ENCODE results near the gene ACSM2B. TPM values are rescaled to one million over a fixed set of nuclear protein-coding genes. Genes with fewer than 3 reads are reported as not detected.
"Not testable (repeated sequence)": the region's sequence is repeated elsewhere in the genome, so short reads cannot be mapped to it uniquely, and the experiment has no call there.

The ACSM2B gene, protein sequence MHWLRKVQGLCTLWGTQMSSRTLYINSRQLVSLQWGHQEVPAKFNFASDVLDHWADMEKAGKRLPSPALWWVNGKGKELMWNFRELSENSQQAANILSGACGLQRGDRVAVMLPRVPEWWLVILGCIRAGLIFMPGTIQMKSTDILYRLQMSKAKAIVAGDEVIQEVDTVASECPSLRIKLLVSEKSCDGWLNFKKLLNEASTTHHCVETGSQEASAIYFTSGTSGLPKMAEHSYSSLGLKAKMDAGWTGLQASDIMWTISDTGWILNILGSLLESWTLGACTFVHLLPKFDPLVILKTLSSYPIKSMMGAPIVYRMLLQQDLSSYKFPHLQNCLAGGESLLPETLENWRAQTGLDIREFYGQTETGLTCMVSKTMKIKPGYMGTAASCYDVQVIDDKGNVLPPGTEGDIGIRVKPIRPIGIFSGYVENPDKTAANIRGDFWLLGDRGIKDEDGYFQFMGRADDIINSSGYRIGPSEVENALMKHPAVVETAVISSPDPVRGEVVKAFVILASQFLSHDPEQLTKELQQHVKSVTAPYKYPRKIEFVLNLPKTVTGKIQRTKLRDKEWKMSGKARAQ
- total RNA-seq = not detected

DNA sequence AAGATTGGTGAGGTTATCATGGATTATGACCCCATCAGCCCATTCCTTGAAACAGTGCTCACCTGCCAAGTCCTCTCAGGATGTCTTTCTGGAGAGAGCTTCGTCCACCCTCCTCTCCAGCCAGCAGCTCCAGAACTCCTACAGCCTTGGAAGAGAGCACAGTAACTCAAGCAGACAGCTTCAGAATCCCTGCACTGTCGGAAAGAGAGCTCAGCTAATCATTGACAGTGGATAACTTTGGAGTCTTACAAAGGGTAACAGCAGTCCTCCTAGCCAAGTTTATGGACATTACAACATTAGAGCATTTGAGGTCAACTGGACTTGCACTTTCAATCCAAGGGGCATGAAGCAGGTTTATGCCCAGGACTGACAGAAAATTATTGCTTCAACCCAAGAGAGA is at the start of gene ACSM2B:
Gene ACSM2B, minus strand, starts transcription at position 223 of the 400 bp plus-strand sequence. CDS start 11,522 bp downstream, outside the sequence.
- POLR2A ChIA-PET, CTCF ChIA-PET: not testable (repeated sequence)

DNA sequence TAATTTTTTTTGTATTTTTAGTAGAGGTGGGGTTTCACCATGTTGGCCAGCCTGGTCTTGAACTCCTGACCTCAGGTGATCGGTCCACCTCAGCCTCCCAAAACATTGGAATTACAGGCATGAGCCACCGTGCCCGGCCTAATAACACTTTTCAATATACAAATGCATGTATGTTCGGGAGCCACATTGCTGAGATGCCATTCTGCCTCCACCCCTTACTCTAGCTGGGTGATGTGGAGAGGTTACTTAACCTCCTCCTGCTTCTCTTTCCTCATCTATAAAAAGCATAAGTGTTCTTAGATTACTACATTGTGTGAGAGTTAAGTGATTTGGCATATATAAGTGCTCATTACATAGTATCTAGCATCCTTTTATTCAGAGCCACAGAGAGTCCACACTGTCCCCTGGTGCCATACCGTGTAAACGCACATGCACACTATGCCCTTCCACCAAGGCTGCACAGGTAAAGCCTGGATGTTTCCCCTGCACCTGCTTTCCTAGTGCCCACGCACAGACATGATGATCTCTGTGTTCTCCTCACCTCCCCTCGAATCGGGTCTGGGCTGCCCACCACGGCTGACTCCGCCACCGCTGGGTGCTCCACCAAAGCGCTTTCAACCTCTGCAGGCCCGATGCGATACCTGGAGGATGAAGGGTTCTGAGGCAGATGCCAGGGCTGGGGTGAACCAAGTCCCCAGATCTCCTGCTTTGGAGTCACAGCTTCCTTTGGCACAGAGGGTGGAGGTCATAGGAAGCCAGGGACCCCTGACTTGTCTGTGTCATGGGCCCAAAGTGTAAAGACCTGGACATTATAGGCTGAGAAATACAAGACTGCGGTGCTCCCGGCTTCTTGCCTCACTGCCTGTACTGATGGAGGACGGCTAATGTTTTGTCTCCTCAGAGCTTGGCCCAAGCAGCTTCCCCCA is 49.0 kb upstream of the ACSM2B start:
- POLR2A ChIA-PET = no interaction called here
- CTCF ChIA-PET = no interaction called here

DNA sequence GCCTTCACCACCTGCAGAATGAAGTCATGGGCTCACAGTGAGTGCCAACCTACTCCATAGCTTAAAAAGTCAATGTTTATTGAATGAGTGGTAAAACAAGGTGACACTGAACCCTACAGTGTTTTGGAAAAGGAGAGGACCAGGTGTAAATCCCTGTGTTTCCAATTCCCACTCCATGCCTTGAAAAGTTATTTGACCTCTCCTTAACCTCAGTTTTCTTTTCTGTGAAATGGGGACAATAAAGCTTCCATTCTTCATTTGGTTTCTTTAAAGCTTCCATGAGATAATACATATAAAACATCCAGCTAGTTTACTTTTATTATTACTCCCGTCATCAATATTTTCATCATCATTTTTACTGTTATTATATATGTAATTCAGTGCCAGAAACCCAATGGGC is 48.0 kb upstream of the ACSM2B start:
- POLR2A ChIA-PET = no interaction called here

DNA sequence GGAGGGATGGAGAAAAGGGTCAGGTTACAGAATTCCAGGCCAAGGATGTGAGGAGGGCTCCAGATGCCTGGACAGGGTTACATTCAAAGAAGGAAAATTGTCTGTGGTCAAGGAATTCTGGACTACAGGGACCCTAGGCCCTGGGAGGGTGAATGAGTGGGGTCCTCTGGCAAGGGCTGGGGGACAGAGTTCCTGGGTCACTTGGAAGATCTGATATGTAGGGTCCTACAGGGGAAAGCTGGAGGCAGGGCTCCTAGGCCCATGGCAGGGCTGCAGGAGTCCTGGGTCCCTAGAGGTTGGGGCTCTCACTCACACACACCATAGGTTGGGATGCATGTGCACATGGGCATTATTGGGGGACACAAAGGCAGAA is 46.3 kb upstream of the ACSM2B start:
- ChIA-PET CTCF (no interaction called here), POLR2A (no interaction called here)

More for the DNA sequence above, 48.0 kb upstream of the ACSM2B start:
- CTCF ChIA-PET = no interaction called here

DNA sequence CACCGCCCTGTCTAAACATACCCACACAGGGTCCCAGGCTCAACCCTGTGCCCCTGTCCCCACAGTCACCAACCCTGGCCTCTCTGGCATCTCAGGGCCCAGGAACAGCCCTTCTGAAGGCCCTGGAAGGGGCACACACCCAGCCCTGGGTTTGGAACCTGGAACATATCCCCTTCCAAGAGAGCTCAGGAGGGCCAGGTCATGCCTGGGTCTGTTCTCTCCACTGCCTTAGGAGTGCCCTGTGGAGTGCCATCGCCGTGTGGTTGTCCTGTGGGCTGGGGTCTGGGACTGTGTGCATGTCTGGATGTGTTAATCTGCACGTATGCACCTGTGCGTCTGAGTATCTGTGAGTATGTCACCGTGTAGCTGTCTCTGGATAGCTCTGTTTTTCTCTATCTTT is 45.2 kb upstream of the ACSM2B start:
- ChIA-PET CTCF (no interaction called here), POLR2A (no interaction called here)

DNA sequence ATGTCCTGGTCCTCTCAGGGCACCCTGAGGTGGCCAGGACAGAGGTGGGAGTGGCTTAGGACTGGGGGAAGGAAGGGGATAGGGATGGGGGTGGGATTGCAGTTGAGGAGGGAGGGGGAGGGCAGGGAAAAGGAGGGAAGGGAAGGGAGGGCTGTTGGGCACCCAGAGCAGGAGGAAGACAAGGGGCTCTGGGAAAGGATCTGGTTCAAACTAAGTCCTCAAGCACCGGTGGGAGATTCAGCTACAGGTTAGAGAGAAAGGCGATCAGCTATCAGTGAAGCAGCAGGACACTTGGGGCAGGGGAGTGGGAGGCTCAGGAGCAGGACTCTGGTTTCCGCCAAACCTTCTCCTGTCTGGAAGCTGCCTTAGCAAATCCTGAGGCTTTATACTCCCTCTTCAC is 44.6 kb upstream of the ACSM2B start:
- CTCF ChIA-PET = no interaction called here
- POLR2A ChIA-PET = no interaction called here

DNA sequence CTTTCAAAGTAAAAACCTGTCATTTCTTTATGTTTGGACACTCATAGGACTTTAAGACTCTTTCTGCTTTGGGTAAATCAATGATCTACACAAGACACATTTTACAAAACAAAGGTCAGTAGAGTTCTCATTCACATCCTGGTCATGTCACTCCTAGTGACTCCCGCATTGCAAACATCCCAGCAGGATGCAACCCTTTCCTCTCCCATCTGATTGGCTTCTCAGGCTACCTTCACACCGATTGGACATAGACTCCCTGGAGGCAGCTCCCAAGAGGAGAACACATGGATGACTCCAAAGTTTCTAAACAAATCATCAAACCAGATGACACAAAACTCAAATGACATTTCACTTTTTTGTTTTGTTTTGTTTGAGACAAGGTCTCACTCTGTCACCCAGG is 43.8 kb upstream of the ACSM2B start:
- CTCF ChIA-PET = no interaction called here
- POLR2A ChIA-PET = no interaction called here

DNA sequence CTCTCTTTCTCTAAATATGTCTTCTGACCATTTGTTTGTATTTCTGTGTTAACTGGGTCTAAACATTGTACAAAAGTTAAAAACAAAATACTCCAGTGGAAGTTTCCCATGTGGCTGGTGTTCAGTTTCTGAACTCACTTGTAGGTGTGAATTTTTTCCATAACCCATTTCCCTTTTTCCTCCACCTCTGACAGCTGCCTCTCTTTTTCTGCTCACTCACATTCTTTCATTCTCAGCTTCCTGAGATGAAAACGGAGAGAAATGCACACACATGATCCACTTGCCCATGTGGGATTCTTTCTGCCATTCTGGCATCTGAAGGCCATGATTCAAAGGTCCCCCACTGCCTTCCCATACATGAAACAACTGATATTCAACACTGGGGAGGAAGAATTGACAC is 41.1 kb upstream of the ACSM2B start:
- ChIA-PET POLR2A (no interaction called here), CTCF (no interaction called here)

DNA sequence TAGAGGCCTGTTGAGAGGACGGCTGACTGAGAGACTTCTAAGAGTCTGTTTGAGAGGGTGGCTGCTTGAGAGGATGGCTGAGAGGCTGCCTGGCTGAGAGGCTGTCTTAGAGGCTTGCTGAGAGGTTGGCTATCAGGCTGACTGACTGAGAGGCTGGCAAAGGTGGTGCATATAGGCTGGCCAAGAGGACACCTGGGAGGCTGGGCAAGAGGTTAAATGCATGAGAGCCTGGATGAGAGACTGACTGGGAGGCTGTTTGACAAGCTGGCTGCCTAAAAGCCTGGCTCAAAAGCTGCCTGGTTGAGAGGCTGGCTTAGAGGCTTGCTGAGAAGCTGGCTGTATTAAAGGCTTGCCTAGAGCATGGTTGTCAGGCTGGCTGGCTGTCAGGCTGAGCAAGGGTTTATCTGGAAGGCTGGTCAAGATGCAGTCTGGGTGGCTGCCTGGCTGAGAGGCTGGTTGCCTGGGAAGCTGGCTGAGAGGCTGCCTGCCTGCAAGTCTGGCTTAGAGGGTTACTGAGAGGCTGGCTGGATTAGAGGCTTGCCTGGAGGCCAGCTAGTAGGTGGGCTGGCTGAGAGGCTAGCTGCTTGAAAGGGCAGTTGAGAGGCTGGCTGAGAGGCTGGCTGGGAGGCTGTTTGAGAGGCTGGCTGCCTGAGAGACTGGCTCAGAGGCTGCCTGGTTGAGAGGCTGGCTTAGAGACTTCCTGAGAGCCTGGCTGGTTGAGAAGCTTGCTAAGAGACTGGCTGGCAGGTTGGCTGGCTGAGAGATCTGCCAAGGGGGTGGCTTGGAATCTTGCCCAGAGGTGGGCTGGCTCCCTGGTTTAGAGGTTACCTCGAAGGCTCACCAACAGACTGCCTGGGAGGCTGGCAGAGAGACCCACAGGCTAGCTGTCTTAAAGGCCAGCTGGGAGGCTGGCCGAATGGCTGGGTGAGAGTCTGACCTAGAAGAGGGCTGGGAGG is 38.3 kb upstream of the ACSM2B start:
- ChIA-PET CTCF (no interaction called here), POLR2A (no interaction called here)

DNA sequence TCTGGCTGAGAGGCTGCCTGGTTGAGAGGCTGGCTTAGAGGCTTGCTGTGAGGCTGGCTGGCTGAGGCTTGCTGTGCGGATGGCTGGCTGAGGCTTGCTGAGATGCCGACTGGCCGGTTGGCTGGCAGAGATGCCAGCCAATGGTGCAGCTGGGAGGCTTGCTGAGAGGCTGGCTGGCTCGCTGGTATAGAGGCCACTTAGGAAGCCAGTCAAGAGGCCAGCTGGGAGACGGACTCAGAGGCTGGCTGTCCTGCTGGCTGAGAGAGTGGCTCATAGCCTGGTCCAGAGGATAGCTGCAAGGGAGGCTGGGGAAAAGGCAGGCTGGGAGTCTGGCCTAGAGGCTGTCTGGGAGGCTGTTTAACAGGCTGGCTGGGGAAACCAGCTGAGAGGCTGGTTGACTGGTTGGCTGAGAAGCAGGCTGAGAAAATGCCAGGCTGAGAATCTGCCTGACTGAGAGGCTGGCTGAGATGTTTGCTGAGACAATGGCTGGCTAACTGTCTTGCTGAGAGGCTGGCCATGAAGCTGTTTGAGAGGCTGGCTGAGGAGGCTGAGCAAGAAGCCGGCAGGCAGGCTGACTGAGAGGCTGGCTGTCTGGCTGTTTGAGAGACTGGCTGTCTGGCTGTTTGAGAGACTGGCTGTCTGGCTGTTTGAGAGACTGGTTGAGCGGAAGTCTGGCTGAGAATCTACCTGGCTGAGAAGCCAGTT is 37.5 kb upstream of the ACSM2B start:
- ChIA-PET POLR2A (no interaction called here), CTCF (no interaction called here)

DNA sequence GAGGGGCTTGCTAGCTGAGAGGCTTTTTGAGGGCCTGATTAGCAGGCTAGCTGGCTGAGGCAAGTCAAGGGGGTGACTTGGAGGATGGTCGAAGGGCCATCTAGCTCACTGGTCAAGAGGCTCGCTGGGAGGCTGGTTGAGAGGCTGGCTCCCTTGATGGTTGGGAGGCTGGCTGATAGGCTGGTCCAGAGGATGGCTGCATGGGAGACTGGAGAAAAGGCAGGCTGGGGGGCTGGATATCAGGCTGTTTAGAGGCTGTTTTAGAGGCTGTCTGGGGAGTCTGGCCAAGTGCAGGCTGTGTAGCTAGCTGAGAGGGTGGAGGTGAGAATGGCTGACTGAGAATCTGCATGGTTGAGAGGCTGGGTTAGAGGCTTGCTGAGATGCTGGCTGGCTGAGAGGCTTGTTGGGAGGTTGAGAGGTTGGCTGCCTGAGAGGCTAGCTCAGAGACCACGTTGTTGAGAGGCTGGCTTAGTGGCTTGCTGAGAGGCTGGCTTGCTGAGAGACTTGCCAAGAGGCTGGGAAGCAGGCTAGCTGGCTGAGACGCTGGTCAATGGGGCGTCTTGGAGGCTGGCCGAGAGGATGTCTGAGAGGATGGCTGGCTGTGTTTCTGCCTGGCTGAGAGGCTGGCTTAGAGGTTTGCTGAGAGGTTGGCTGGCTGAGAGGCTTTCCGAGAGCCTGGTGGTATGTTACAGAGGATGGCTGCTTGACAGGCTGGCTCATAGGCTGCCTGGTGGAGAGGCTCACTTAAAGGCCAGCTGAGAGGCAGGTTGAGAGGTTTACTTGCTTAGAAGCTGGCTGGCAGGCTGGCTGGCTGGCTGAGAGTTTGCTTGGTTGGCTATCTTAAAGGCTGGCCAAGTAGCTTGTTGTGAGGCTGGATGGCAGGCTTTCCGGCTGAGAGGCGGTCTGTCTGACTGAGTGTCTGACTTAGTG is 36.6 kb upstream of the ACSM2B start:
- ChIA-PET POLR2A (no interaction called here), CTCF (no interaction called here)

DNA sequence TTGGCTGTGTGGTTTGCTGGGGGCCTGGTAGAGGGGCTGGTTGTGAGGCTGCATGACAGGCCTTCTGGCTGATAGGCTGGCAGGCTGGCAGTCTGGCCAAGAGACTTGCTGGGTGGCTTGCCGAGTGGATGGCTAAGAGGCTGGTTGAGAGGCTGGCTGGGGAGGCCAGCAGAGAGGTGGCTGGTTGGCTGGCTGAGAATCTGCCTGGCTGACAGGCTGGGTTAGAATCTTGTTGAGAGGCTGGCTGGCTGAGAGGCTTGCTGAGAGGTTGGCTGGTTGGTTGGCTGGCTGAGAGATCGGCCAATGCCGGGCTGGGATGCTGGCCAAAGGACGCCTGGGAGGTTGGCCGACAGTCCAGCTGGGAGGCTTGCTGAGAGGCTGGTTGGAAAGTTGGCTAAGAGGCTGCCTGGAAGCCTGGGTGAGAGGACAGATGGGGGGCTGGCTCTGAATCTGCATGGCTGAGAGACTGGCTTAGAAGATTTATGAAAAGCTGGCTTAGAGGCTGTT is 35.9 kb upstream of the ACSM2B start:
- POLR2A ChIA-PET = no interaction called here
- CTCF ChIA-PET = no interaction called here

DNA sequence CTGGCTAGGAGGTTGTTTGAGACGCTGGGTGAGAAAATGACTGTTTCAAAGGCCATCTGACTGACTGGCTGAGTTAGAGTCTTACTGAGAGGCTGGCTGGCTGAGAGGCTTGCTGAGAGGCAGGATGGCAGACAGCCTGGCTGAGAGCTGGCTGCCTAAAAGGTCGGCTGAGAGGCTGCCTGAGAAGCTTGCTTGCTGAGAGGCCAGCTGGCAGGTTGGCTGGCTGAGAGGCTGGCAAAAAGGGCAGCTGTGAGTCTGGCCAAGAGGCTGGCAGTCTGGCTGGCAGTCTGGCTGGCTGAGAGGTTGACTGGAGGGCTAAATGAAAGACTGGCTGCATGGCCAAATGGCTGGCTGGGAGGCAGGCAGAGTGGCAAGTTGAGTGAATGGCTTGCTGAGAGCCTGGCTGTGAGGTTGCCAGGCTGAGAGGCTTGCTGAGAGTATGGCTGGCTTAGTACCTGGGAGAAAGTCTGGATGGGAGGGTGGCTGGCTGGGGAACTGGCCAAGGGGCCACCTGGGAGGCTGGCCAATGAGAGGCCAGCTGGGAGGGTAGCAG is 35.3 kb upstream of the ACSM2B start:
- ChIA-PET POLR2A (no interaction called here), CTCF (no interaction called here)

DNA sequence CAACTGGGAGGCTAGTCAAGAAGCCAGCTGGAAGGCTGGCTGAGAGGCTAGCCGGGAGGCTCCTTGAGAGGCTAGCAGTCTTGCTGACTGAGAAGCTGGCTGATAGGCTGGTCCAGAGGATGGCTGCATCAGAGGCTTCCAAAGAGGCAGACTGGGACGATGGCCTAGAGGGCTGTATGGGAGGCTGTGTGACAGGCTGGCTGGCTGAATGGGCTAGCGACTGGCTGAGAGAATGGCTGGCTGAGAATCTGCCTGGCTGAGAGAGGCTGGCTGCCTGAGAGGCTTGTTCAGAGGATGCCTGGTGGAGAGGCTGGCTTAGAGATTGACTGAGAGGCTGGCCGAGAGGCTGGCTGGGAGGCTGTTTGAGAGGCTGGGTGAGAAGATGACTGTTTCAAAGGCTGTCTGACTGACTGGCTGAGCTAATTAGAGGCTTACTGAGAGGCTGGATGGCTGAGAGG is 34.8 kb upstream of the ACSM2B start:
- CTCF ChIA-PET = no interaction called here
- POLR2A ChIA-PET = interaction anchor here (0.6 kb wide), 1 partner anchor 661 kb away, joined by 5 read pairs; no protein-coding TSS in a partner anchor

DNA sequence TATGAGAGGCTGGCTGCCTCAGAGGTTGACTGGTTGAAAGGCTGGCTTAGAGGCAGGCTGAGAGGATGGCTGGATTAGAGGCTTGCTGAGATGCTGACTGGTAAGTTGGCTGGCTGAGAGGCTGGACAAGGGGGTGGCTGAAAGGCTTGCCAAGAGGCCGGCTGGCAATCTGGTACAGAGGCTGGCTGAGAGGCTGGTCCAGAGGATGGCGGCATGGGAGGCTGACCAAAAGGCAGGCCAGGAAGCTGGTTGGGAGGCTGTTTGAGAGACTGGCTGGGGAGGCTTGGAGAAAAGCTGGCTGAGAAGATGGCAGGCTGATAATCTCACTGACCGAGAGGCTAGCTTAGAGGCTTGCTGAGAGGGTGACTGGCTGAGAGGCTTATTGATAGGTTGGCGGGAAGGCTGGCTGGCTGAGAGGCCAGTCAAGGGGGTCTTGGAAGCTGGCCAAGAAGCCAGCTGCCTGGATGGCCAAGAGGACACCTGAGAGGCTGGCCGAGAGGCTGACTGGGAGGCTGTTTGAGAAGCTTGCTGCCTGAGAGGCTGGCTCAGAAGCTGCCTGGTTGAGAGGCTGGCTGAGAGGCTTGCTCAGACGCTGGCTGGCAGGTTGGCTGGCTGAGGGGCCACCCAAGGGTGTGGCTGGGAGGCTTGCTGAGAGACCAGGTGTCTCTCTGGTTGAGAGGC is 34.2 kb upstream of the ACSM2B start:
- CTCF ChIA-PET = no interaction called here
- POLR2A ChIA-PET = interaction anchor here (0.6 kb wide), 1 partner anchor 662 kb away, joined by 5 read pairs; no protein-coding TSS in a partner anchor

DNA sequence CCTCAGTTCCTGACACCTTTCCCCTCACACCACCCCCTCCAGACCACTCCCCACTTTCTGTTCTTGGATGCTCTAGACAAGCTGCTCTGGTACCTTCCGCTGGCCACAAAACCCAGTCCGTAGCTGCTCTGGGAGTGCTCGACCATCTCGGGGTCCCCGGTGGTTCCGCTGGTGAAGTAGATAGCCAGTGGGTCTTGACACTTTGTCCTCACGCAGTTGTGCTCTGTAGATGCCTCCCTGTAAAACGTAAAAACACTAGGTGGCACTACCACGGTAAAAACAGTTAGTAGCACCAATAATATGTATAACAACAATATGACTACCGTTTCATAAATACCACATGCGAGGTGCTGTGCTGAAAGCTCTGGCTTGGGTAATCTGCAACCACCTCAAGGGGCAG is 26.0 kb upstream of the ACSM2B start:
- CTCF ChIA-PET = interaction anchor here (0.8 kb wide), 1 partner anchor 89 kb away, joined by 3 read pairs; no protein-coding TSS in a partner anchor
- POLR2A ChIA-PET = not testable (repeated sequence)

DNA sequence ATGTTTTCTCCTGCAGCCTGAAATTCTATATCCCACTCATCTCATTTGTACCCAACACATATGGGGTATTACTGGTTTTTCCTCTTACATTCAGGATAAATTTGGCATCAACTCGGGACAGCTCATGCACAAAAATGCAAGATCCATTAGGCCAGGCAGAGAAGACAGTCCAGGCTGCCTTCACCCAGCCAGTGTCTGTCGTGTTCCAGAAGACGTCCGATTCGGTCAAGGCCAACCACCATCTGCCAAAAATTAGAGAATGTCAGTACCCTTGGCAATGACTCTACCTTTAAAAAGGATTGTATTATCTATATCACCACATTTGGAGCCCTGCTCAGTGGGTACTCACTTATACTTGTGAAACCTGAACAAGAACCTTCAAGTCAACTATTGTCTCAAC is 23.3 kb upstream of the ACSM2B start:
- POLR2A ChIA-PET = interaction anchor here (0.6 kb wide), 1 partner anchor 190 kb away, joined by 11 read pairs; no protein-coding TSS in a partner anchor
- CTCF ChIA-PET = not testable (repeated sequence)
